BE2C (cell line): ENCODE measurements around the gene CDC42EP5.

ENCODE experiments used
- DNase-seq: peaks from one replicate; pipeline ENCODE4 v3.0.0-alpha.2; 2020
- H3K27me3 ChIP-seq: fragments of 250-450 bp; sonication (Bioruptor Pico); 2 replicates; pipeline ENCODE4 v1.5.1; 2020; ENCODE audit warnings: mild to moderate bottlenecking
- H3K36me3 ChIP-seq: fragments of 250-450 bp; sonication (Bioruptor Pico); 2 replicates; pipeline ENCODE4 v1.5.1; 2020; ENCODE audit warnings: mild to moderate bottlenecking
- H3K4me1 ChIP-seq: fragments of 250-450 bp; sonication (Bioruptor Pico); 2 replicates; pipeline ENCODE4 v1.5.1; 2020
- H3K4me3 ChIP-seq: 2 replicates; pipeline ENCODE4 v1.5.1; 2011; ENCODE audit warnings: low read depth, low read length
- H3K9me3 ChIP-seq: fragments of 250-450 bp; sonication (Bioruptor Pico); 2 replicates; pipeline ENCODE4 v1.5.1; 2020
- CTCF ChIP-seq: IDR thresholded peaks from 2 replicates; pipeline ENCODE4 v1.5.1; 2012; ENCODE audit warnings: mild to moderate bottlenecking, low read depth, low read length

The CDC42EP5 gene

GRCh38 chr19:54482889-54483288, 9.8 kb upstream of the CDC42EP5 start:
- no peaks in the 10 kb centered on the region; the same call in 1 of the 2 replicates for H3K9me3 ChIP-seq
- peaks cover 29% of the 10 kb centered on the region for H3K27me3 ChIP-seq
- DNase-seq, result no peak
- no peaks in the 10 kb centered on the region for H3K36me3 ChIP-seq
- TF ChIP-seq CTCF, result no peak
- H3K4me3 ChIP-seq, result no peak overlapping the region
- no peaks in the 10 kb centered on the region for H3K4me1 ChIP-seq

GRCh38 chr19:54481326-54481930, 8.3 kb upstream of the CDC42EP5 start:
- Histone ChIP-seq H3K4me1 (no peaks in the 10 kb centered on the region), H3K36me3 (no peaks in the 10 kb centered on the region), H3K4me3 (no peak overlapping the region), H3K27me3 (peaks cover 29% of the 10 kb centered on the region), H3K9me3 (no peaks in the 10 kb centered on the region; the same call in 1 of the 2 replicates)
- peak; percentile 80 for TF ChIP-seq CTCF
- DNase-seq, result peak; percentile 49

GRCh38 chr19:54480051-54480450, 7.0 kb upstream of the CDC42EP5 start:
- no peak for TF ChIP-seq CTCF
- H3K4me3 ChIP-seq, result no peak overlapping the region
- DNase-seq, result no peak
- no peaks in the 10 kb centered on the region; the same call in 1 of the 2 replicates for H3K9me3 ChIP-seq
- H3K27me3 ChIP-seq, result peaks cover 27% of the 10 kb centered on the region
- H3K4me1 ChIP-seq, result no peaks in the 10 kb centered on the region
- no peaks in the 10 kb centered on the region for H3K36me3 ChIP-seq

GRCh38 chr19:54478677-54479266, 5.7 kb upstream of the CDC42EP5 start:
- Histone ChIP-seq H3K9me3 (no peaks in the 10 kb centered on the region), H3K4me1 (no peaks in the 10 kb centered on the region), H3K27me3 (peaks cover 27% of the 10 kb centered on the region), H3K4me3 (no peak overlapping the region), H3K36me3 (no peaks in the 10 kb centered on the region)
- DNase-seq, result no peak
- TF ChIP-seq CTCF, result peak; percentile 78

GRCh38 chr19:54477650-54478049, 4.6 kb upstream of the CDC42EP5 start:
- DNase-seq, result no peak
- H3K4me1 ChIP-seq, result no peaks in the 10 kb centered on the region
- H3K36me3 ChIP-seq, result no peaks in the 10 kb centered on the region
- peaks cover 32% of the 10 kb centered on the region for H3K27me3 ChIP-seq
- peak; percentile 27 for TF ChIP-seq CTCF
- no peak overlapping the region for H3K4me3 ChIP-seq
- no peaks in the 10 kb centered on the region for H3K9me3 ChIP-seq

GRCh38 chr19:54475706-54476105, 2.6 kb upstream of the CDC42EP5 start:
- DNase-seq, result no peak
- H3K27me3 ChIP-seq, result peaks cover 40% of the 10 kb centered on the region
- no peak overlapping the region for H3K4me3 ChIP-seq
- no peaks in the 10 kb centered on the region for H3K9me3 ChIP-seq
- no peaks in the 10 kb centered on the region for H3K4me1 ChIP-seq
- TF ChIP-seq CTCF, result no peak
- no peaks in the 10 kb centered on the region for H3K36me3 ChIP-seq
